ENCODE data around the gene UMODL1.

Gene UMODL1

GRCh38 chr21:42037943-42038342 is 33.2 kb upstream of the UMODL1 start:
- H3K4me3 ChIP-seq (replicated peaks; ENCODE audit: insufficient read depth, low read length) = no peak overlapping the region
- H3K27me3 ChIP-seq (ENCODE audit: insufficient read depth, poor library complexity, severe bottlenecking) = no peaks in the 10 kb centered on the region
- H3K27ac ChIP-seq (replicated peaks) = no peak overlapping the region
- TF ChIP-seq GABPA (IDR thresholded peaks at IDR 0.05; ENCODE audit: low read depth) = no peak
- DNase-seq (ENCODE audit: low read depth in 1 of 2, low spot score in 1 of 2) = no peak

- H3K4me3 ChIP-seq (replicated peaks; ENCODE audit: insufficient read depth, low read length) = no peak overlapping the region
- H3K27me3 ChIP-seq (ENCODE audit: insufficient read depth, poor library complexity, severe bottlenecking) = no peaks in the 10 kb centered on the region
- no peak for DNase-seq (ENCODE audit: low read depth in 1 of 2, low spot score in 1 of 2)
- no peak overlapping the region for H3K27ac ChIP-seq (replicated peaks)
- no peak for TF ChIP-seq CTCF (IDR thresholded peaks at IDR 0.05; ENCODE audit: insufficient read depth, low read length)
- TF ChIP-seq GABPA (IDR thresholded peaks at IDR 0.05; ENCODE audit: low read depth) = no peak
- no peak for TF ChIP-seq SPI1 (IDR thresholded peaks at IDR 0.05; ENCODE audit: borderline replicate concordance, low read depth)
- TF ChIP-seq REST (IDR thresholded peaks at IDR 0.05; ENCODE audit: insufficient replicate concordance, low read depth) = no peak
- no peak for TF ChIP-seq POLR2AphosphoS5 (IDR thresholded peaks at IDR 0.05; ENCODE audit: low read depth)
Observed at GRCh38 chr21:42038393-42038792, 32.7 kb upstream of the UMODL1 start.

GRCh38 chr21:42038826-42039425 is 32.2 kb upstream of the UMODL1 start:
- TF ChIP-seq SPI1 (IDR thresholded peaks at IDR 0.05; ENCODE audit: borderline replicate concordance, low read depth) = no peak
- no peak for TF ChIP-seq REST (IDR thresholded peaks at IDR 0.05; ENCODE audit: insufficient replicate concordance, low read depth)
- TF ChIP-seq POLR2AphosphoS5 (IDR thresholded peaks at IDR 0.05; ENCODE audit: low read depth) = no peak
- TF ChIP-seq CTCF (IDR thresholded peaks at IDR 0.05; ENCODE audit: insufficient read depth, low read length) = no peak
- TF ChIP-seq GABPA (IDR thresholded peaks at IDR 0.05; ENCODE audit: low read depth) = no peak
- H3K4me3 ChIP-seq (replicated peaks; ENCODE audit: insufficient read depth, low read length) = no peak overlapping the region
- H3K27me3 ChIP-seq (ENCODE audit: insufficient read depth, poor library complexity, severe bottlenecking) = no peaks in the 10 kb centered on the region
- no peak overlapping the region for H3K27ac ChIP-seq (replicated peaks)
- DNase-seq (ENCODE audit: low read depth in 1 of 2, low spot score in 1 of 2) = no peak

GRCh38 chr21:42039470-42039901 is 31.6 kb upstream of the UMODL1 start:
- Histone ChIP-seq H3K27ac (replicated peaks) (no peak overlapping the region), H3K4me3 (replicated peaks; ENCODE audit: insufficient read depth, low read length) (no peak overlapping the region), H3K27me3 (ENCODE audit: insufficient read depth, poor library complexity, severe bottlenecking) (no peaks in the 10 kb centered on the region)
- no peak for TF ChIP-seq REST (IDR thresholded peaks at IDR 0.05; ENCODE audit: insufficient replicate concordance, low read depth)
- no peak for TF ChIP-seq SPI1 (IDR thresholded peaks at IDR 0.05; ENCODE audit: borderline replicate concordance, low read depth)
- no peak for TF ChIP-seq GABPA (IDR thresholded peaks at IDR 0.05; ENCODE audit: low read depth)
- TF ChIP-seq POLR2AphosphoS5 (IDR thresholded peaks at IDR 0.05; ENCODE audit: low read depth) = no peak
- TF ChIP-seq CTCF (IDR thresholded peaks at IDR 0.05; ENCODE audit: insufficient read depth, low read length) = no peak
- no peak for DNase-seq (ENCODE audit: low read depth in 1 of 2, low spot score in 1 of 2)
